Erythroblast (primary cell): ENCODE measurements around the gene IQGAP3.

Experiments
- GATA1 ChIP-seq: IDR thresholded peaks from 2 replicates; pipeline ENCODE4 v1.6.1; 2011; ENCODE audit warnings: low read depth, mild to moderate bottlenecking, control low read depth, low read length, moderate library complexity
- POLR2A ChIP-seq: IDR thresholded peaks from 2 replicates; pipeline ENCODE4 v1.6.1; 2011; ENCODE audit warnings: mild to moderate bottlenecking, low read length

GRCh38 chr1:156510709-156511108 is 61.7 kb downstream of the IQGAP3 start:
- no peak for TF ChIP-seq POLR2A
- no peak for TF ChIP-seq GATA1
